ENCODE measurements around the gene GMEB2. TPM values are rescaled to one million over a fixed set of nuclear protein-coding genes. Genes with fewer than 3 reads are reported as not detected.

The GMEB2 gene
- total RNA-seq, 6 donors from 2014 or later, result 10.1 to 12.9 (median 12.4) TPM

- WGBS, 2 donors, result 65 to 74% methylated on average over 5 to 16 of the region's 19 CpGs
- ATAC-seq (ENCODE audit: low FRiP score in 2 of 2), result no peak
These were observed 81.9 kb downstream of the GMEB2 start for GRCh38 chr20:63544958-63545516.

GRCh38 chr20:63544241-63544957, 82.5 kb downstream of the GMEB2 start:
- TF ChIP-seq POLR2AphosphoS5 (IDR thresholded peaks at IDR 0.05), result no peak
- no peak for TF ChIP-seq CTCF (IDR thresholded peaks at IDR 0.05)
- no peak for TF ChIP-seq POLR2A (IDR thresholded peaks at IDR 0.05)
- no peak for TF ChIP-seq EP300 (IDR thresholded peaks at IDR 0.05)
- DNase-seq, result peak in 1 of 2 donors; percentile 54
- peaks cover 0 to 27% (median 5%) of the 10 kb centered on the region in 4 donors for H3K27me3 ChIP-seq
- peaks cover 0 to 11% (median 0%) of the 10 kb centered on the region in 4 donors for H3K4me1 ChIP-seq
- H3K4me3 ChIP-seq, result no peak overlapping the region
- 67 to 71% methylated on average over 1 to 22 of the region's 27 CpGs for WGBS, 2 donors
- H3K27ac ChIP-seq, result no peak overlapping the region
- H3K9me3 ChIP-seq, result no peaks in the 10 kb centered on the region
- H3K36me3 ChIP-seq, result no peaks in the 10 kb centered on the region
- no peak for ATAC-seq (ENCODE audit: low FRiP score in 2 of 2)

More at GRCh38 chr20:63544958-63545516, 81.9 kb downstream of the GMEB2 start:
- Histone ChIP-seq H3K36me3 (no peaks in the 10 kb centered on the region), H3K9me3 (no peaks in the 10 kb centered on the region), H3K4me1 (peaks cover 0 to 11% (median 0%) of the 10 kb centered on the region in 4 donors), H3K27ac (no peak overlapping the region), H3K27me3 (peaks cover 0 to 27% (median 5%) of the 10 kb centered on the region in 4 donors), H3K4me3 (no peak overlapping the region)
- peak in 1 of 2 donors; percentile 64 for DNase-seq
- TF ChIP-seq POLR2A (IDR thresholded peaks at IDR 0.05), result no peak
- no peak for TF ChIP-seq EP300 (IDR thresholded peaks at IDR 0.05)
- no peak for TF ChIP-seq POLR2AphosphoS5 (IDR thresholded peaks at IDR 0.05)
- TF ChIP-seq CTCF (IDR thresholded peaks at IDR 0.05), result no peak

GRCh38 chr20:63543733-63544132, 83.2 kb downstream of the GMEB2 start:
- ATAC-seq (ENCODE audit: low FRiP score in 2 of 2) (no peak), DNase-seq (no peak)
- Histone ChIP-seq H3K27ac (no peak overlapping the region), H3K4me1 (peaks cover under 1 to 15% (median 3%) of the 10 kb centered on the region in 4 donors), H3K4me3 (no peak overlapping the region), H3K27me3 (peaks cover 0 to 25% (median 5%) of the 10 kb centered on the region in 4 donors), H3K36me3 (no peaks in the 10 kb centered on the region), H3K9me3 (no peaks in the 10 kb centered on the region)
- no peak for TF ChIP-seq POLR2A (IDR thresholded peaks at IDR 0.05)
- no peak for TF ChIP-seq CTCF (IDR thresholded peaks at IDR 0.05)
- TF ChIP-seq POLR2AphosphoS5 (IDR thresholded peaks at IDR 0.05), result no peak
- TF ChIP-seq EP300 (IDR thresholded peaks at IDR 0.05), result no peak
- 89 to 91% methylated on average over 6 of the region's 6 CpGs for WGBS, 2 donors

- 85 to 97% methylated on average over 4 to 9 of the region's 10 CpGs for WGBS, 2 donors
- H3K4me1 ChIP-seq, result peaks cover 6 to 21% (median 8%) of the 10 kb centered on the region in 4 donors
- H3K36me3 ChIP-seq, result no peaks in the 10 kb centered on the region
- no peak overlapping the region for H3K27ac ChIP-seq
- TF ChIP-seq EP300 (IDR thresholded peaks at IDR 0.05) (no peak), CTCF (IDR thresholded peaks at IDR 0.05) (no peak), POLR2A (IDR thresholded peaks at IDR 0.05) (no peak), POLR2AphosphoS5 (IDR thresholded peaks at IDR 0.05) (no peak)
- no peaks in the 10 kb centered on the region for H3K9me3 ChIP-seq
- no peak overlapping the region for H3K4me3 ChIP-seq
- ATAC-seq (ENCODE audit: low FRiP score in 2 of 2) (no peak), DNase-seq (peak in 1 of 2 donors; percentile 69)
- peaks cover 0 to 19% (median 3%) of the 10 kb centered on the region in 4 donors for H3K27me3 ChIP-seq
These were observed 83.8 kb downstream of the GMEB2 start for GRCh38 chr20:63543131-63543530.
